Fibroblast of peridontal ligament (primary cell): ENCODE data around the gene RNF212B.

Source experiments
- DNase-seq: peaks from one replicate; pipeline ENCODE4 v3.0.0-alpha.2; 2010; ENCODE audit errors: extremely low read depth

RNF212B gene

GRCh38 chr14:23296012-23296777, 58.5 kb downstream of the RNF212B start:
- DNase-seq: no peak

- DNase-seq: no peak
Measured at GRCh38 chr14:23297096-23297495, 59.4 kb downstream of the RNF212B start.

GRCh38 chr14:23297611-23298277, 60.0 kb downstream of the RNF212B start:
- DNase-seq: no peak

GRCh38 chr14:23299211-23299957, 61.6 kb downstream of the RNF212B start:
- peak; percentile 83 for DNase-seq

- DNase-seq: no peak
Measured at GRCh38 chr14:23299986-23300686, 62.4 kb downstream of the RNF212B start.

GRCh38 chr14:23300687-23301223, 63.0 kb downstream of the RNF212B start:
- no peak for DNase-seq

- peak; percentile 97 for DNase-seq
Measured at GRCh38 chr14:23301288-23301968, 63.7 kb downstream of the RNF212B start.

- no peak for DNase-seq
Measured at GRCh38 chr14:23301969-23302289, 64.2 kb downstream of the RNF212B start.

- DNase-seq: no peak
Measured at GRCh38 chr14:23302290-23303225, 64.8 kb downstream of the RNF212B start, which contains the start of gene PPP1R3E. Gene PPP1R3E, minus strand, starts transcription at chr14:23302859. Its CDS starts 283 bp downstream, at chr14:23302576.

- DNase-seq: peak; percentile 80
Measured at GRCh38 chr14:23306412-23307145, 68.8 kb downstream of the RNF212B start, which contains the start of gene BCL2L2. Gene BCL2L2, plus strand, starts transcription at chr14:23306833. Its CDS starts 935 bp downstream, at chr14:23307768.

GRCh38 chr14:23307146-23307530, 69.4 kb downstream of the RNF212B start:
- no peak for DNase-seq

- DNase-seq: no peak
Measured at GRCh38 chr14:23307687-23308644, 70.2 kb downstream of the RNF212B start.

GRCh38 chr14:23308721-23309445, 71.1 kb downstream of the RNF212B start:
- no peak for DNase-seq

GRCh38 chr14:23310546-23310945, 72.8 kb downstream of the RNF212B start:
- DNase-seq: no peak

- no peak for DNase-seq
Measured at GRCh38 chr14:23316300-23316699, 78.6 kb downstream of the RNF212B start.

GRCh38 chr14:23319746-23320583, 82.2 kb downstream of the RNF212B start:
- no peak for DNase-seq
